HT1080 (cell line): ENCODE data around the gene TRIM67. TPM values are rescaled to one million over a fixed set of nuclear protein-coding genes. Genes with fewer than 3 reads are reported as not detected.
"Not testable (repeated sequence)": the region's sequence is repeated elsewhere in the genome, so short reads cannot be mapped to it uniquely, and the experiment has no call there.

ENCODE experiments used
- DNase-seq: peaks from one replicate; pipeline ENCODE4 v3.0.0-alpha.2; 2015; ENCODE audit warnings: low read depth
- total RNA-seq: library from RNA; depleted of rRNA; stranded (reverse); fragments of >200 nt; shearing (Covaris generic); gene quantifications from 2 replicates; pipeline ENCODE4 v1.2.3, GENCODE V29; 2014

TRIM67 gene
- total RNA-seq, 1 experiment from 2014 or later: not detected

- DNase-seq: no peak
Measured at GRCh38 chr1:231157311-231157710, 4.5 kb upstream of the TRIM67 start.

- not testable (repeated sequence) for DNase-seq
Measured at GRCh38 chr1:231158141-231158540, 3.7 kb upstream of the TRIM67 start.

- DNase-seq: no peak
Measured at GRCh38 chr1:231159202-231159962, 2.5 kb upstream of the TRIM67 start.

GRCh38 chr1:231159963-231160761 lies 1.7 kb upstream of the TRIM67 start:
- DNase-seq: no peak

GRCh38 chr1:231160895-231161666 lies 777 bp upstream of the TRIM67 start:
- DNase-seq: no peak

- DNase-seq: peak; percentile 26
Measured at GRCh38 chr1:231162297-231162969, 575 bp downstream of the TRIM67 start.

- DNase-seq: no peak
Measured at GRCh38 chr1:231162970-231163829, 1.3 kb downstream of the TRIM67 start.

GRCh38 chr1:231163830-231164427 lies 2.1 kb downstream of the TRIM67 start:
- DNase-seq: no peak

GRCh38 chr1:231165371-231165770 lies 3.5 kb downstream of the TRIM67 start:
- no peak for DNase-seq

- no peak for DNase-seq
Measured at GRCh38 chr1:231166398-231166797, 4.5 kb downstream of the TRIM67 start.

GRCh38 chr1:231170875-231171274 lies 9.0 kb downstream of the TRIM67 start:
- no peak for DNase-seq

GRCh38 chr1:231171623-231172197 lies 9.9 kb downstream of the TRIM67 start:
- DNase-seq: no peak

- DNase-seq: no peak
Measured at GRCh38 chr1:231172411-231172810, 10.6 kb downstream of the TRIM67 start.

- no peak for DNase-seq
Measured at GRCh38 chr1:231176421-231176820, 14.6 kb downstream of the TRIM67 start.

GRCh38 chr1:231177226-231177625 lies 15.4 kb downstream of the TRIM67 start:
- DNase-seq: no peak

GRCh38 chr1:231177936-231178335 lies 16.1 kb downstream of the TRIM67 start:
- DNase-seq: no peak

- DNase-seq: no peak
Measured at GRCh38 chr1:231178970-231179369, 17.1 kb downstream of the TRIM67 start.

GRCh38 chr1:231180034-231180433 lies 18.2 kb downstream of the TRIM67 start:
- DNase-seq: no peak

- DNase-seq: no peak
Measured at GRCh38 chr1:231181271-231181670, 19.4 kb downstream of the TRIM67 start.

- DNase-seq: no peak
Measured at GRCh38 chr1:231182317-231182716, 20.5 kb downstream of the TRIM67 start.
